ENCODE data around the gene CTDNEP1.

DNA sequence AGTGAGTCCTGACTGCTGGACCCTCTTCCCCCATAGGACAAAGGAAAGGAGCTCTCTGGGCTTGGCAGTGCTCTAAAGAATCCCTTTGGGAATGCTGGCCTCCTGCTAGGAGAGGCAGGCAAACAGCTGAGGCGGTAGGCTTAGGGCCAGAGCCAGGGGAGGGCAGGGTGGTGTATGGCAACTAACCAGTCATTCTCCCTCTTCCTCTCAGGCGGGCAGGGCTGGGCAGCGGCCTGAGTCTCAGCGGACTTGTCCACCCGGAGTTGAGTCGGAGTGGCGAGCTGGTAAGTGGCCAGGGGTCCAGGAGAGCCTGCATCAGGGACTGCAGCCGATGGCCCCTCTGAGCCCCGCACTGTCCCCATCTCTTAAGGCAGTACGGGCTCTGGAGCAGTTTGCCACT lies 27.4 kb downstream of the CTDNEP1 start:
- TF ChIP-seq, protein P1, sequence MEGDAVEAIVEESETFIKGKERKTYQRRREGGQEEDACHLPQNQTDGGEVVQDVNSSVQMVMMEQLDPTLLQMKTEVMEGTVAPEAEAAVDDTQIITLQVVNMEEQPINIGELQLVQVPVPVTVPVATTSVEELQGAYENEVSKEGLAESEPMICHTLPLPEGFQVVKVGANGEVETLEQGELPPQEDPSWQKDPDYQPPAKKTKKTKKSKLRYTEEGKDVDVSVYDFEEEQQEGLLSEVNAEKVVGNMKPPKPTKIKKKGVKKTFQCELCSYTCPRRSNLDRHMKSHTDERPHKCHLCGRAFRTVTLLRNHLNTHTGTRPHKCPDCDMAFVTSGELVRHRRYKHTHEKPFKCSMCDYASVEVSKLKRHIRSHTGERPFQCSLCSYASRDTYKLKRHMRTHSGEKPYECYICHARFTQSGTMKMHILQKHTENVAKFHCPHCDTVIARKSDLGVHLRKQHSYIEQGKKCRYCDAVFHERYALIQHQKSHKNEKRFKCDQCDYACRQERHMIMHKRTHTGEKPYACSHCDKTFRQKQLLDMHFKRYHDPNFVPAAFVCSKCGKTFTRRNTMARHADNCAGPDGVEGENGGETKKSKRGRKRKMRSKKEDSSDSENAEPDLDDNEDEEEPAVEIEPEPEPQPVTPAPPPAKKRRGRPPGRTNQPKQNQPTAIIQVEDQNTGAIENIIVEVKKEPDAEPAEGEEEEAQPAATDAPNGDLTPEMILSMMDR (IDR thresholded peaks at IDR 0.05; ENCODE audit: low read depth, low read length, poor library complexity, severe bottlenecking) = no peak
- TF ChIP-seq EZH2phosphoT487 (IDR thresholded peaks at IDR 0.05; ENCODE audit: borderline replicate concordance, low read length) = no peak
